Adrenal gland (tissue), 12 donors: ENCODE measurements around the gene AUNIP. TPM values are rescaled to one million over a fixed set of nuclear protein-coding genes. Genes with fewer than 3 reads are reported as not detected.
"Not testable (repeated sequence)": the region's sequence is repeated elsewhere in the genome, so short reads cannot be mapped to it uniquely, and the experiment has no call there.

Source experiments
- DNase-seq, 7 donors: peaks; one replicate each; pipeline ENCODE4 v3.0.0-alpha.2; 2019 to 2020
- H3K27ac ChIP-seq, 5 donors: fragments of 200-600 bp; sonication (generic) in 4 of 5; 1 replicate in 3 of 5; 2 replicates in 2 of 5; pipeline versions ENCODE4 v1.5.1 to v1.8.0; 2016 to 2020; ENCODE audit warnings: mild to moderate bottlenecking in 1 of 5
- H3K27me3 ChIP-seq: fragments of 200-600 bp; 2 replicates; pipeline ENCODE4 v1.8.0; 2021
- H3K36me3 ChIP-seq, 2 donors: fragments of 200-600 bp; replicated peaks in 1 of 2; 1 replicate in 1 of 2; 2 replicates in 1 of 2; pipeline versions ENCODE4 v1.5.1 to v1.8.0; 2018 to 2022
- H3K4me1 ChIP-seq, 2 donors: fragments of 200-600 bp; replicated peaks in 1 of 2; 1 replicate in 1 of 2; 2 replicates in 1 of 2; pipeline versions ENCODE4 v1.5.1 to v1.8.0; 2018 to 2021
- H3K4me3 ChIP-seq, 4 donors: fragments of 200-600 bp; sonication (generic) in 3 of 4; one replicate each; pipeline ENCODE4 v1.5.1; 2016 to 2018
- H3K9me3 ChIP-seq, 3 donors: fragments of 200-600 bp; sonication (generic) in 1 of 3; replicated peaks in 1 of 3; 1 replicate in 2 of 3; 2 replicates in 1 of 3; pipeline versions ENCODE4 v1.5.1 to v1.8.0; 2016 to 2021
- CTCF ChIP-seq, 6 experiments: fragments of 450-650 bp in 4 of 6; fragments of 200-600 bp in 2 of 6; sonication (generic) in 1 of 6; IDR thresholded peaks; 1 replicate in 5 of 6; 2 replicates in 1 of 6; pipeline versions ENCODE4 v1.5.1 to v1.8.0; 2016 to 2021; ENCODE audit warnings: antibody characterized with exemption in 6 of 6, mild to moderate bottlenecking in 2 of 6, moderate library complexity in 1 of 6
- POLR2A ChIP-seq, 2 donors: fragments of 450-650 bp; IDR thresholded peaks; one replicate each; pipeline ENCODE4 v1.6.1; 2017; ENCODE audit warnings: antibody characterized with exemption in 2 of 2, mild to moderate bottlenecking in 2 of 2, moderate library complexity in 1 of 2
- WGBS, 4 donors: extraction: QIAGEN DNeasy Blood & Tissue Kit in 2 of 4; methylation state at CpG; one replicate each; pipeline versions ENCODE4 v1.1.5 to v1.1.7; 2013 to 2017; 5-methylcytosine and 5-hydroxymethylcytosine counted together
- intact Hi-C, 2 donors: fragments of 100-400 bp; cut with DNase I; formaldehyde crosslinking; loops; one replicate each; pipeline versions ENCODE4 v1.14.1 to v1.15.0; 2022 to 2023
- polyA plus RNA-seq, 3 donors: library from polyadenylated mRNA; stranded (reverse); fragments of 200-250 nt in 2 of 3; fragments of 350-450 nt in 1 of 3; fragmentation: Illumina TruSeq in 1 of 3; extraction: RNeasy Lipid Tissue Mini Kit (QIAGEN cat#74804) in 1 of 3; gene quantifications; one replicate each; pipeline ENCODE4 v1.2.3, GENCODE V29; 2013 to 2014
- total RNA-seq, 9 donors: library from RNA; depleted of rRNA in 4 of 9; stranded (reverse); fragments of >200 nt in 4 of 9; fragments of 120-200 nt in 1 of 9; fragmentation: NEBNext Ultra II Directional in 1 of 9; extraction: Animal tissue kit (Norgen Biotek cat#: 25700) in 1 of 9; gene quantifications; one replicate each; pipeline versions ENCODE4 v1.1.0 to v1.2.4, GENCODE V29; 2013 to 2023
- donor health status: healthy with polysubstance abuse.
- donor health status: Bipolar disorder and iron deficiency.
- donor health status: DM: yes; HTN: yes; CAD: no.
- donor health status: DM: no; HTN: no; CAD: no.
- donor health status: DM: no; HTN: no; CAD: no.
- donor health status: DM: yes; HTN: yes; CAD: no.

Gene AUNIP
- total and polyA plus RNA-seq, 12 donors = 0.24 to 3.4 (median 0.78) TPM

DNA sequence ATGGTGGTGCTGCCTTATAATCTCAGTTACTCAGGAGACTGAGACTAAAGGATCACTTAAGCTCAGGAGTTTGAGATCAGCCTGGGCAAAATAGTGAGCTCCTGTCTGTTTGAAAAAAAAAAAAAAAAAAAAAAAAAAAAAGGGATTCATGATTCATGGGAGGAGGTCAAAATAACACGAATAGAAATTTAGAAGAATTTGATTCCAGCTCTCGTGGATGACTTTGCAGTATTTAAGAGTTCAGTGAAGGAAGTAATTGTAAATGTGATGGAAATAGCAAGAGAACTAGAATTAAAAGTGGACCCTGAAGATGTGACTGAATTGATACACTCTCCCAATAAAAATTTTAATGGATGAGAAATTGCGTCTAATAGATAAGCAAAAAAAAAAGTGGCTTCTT is 15.8 kb downstream of the AUNIP start:
- Histone ChIP-seq H3K4me1 (no peaks in the 10 kb centered on the region), H3K9me3 (no peaks in the 10 kb centered on the region), H3K4me3 (no peak overlapping the region), H3K27me3 (no peaks in the 10 kb centered on the region), H3K36me3 (no peaks in the 10 kb centered on the region), H3K27ac (no peak overlapping the region)
- 58 to 66% (median 63%) methylated on average over 3 of the region's 3 CpGs for WGBS, 4 donors
- no peak for DNase-seq
- no peak for TF ChIP-seq CTCF (IDR thresholded peaks at IDR 0.05)
- no peak for TF ChIP-seq POLR2A (IDR thresholded peaks at IDR 0.05)
- intact Hi-C loops = no loop called here

DNA sequence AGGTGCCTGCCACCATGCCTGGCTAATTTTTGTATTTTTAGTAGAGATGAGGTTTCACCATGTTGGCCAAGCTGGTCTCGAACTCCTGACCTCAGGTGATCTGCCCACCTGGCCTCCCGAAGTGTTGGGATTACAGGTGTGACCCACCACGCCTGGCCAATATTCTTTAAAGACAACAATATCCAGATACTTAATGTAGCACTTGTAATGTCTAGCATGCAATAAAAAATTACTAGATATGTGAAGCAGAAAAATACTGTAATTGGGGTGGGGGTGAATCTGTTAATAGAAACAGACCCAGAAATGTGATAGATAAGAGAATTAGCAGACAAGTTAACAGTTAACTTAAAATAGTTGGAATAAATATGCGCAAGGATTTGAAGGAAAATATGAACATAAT is 19.4 kb downstream of the AUNIP start:
- intact Hi-C loops, DNase-seq, H3K27ac ChIP-seq, H3K9me3 ChIP-seq, H3K4me3 ChIP-seq, H3K27me3 ChIP-seq, H3K36me3 ChIP-seq: not testable (repeated sequence)
- H3K4me1 ChIP-seq = peaks cover 6 to 18% of the 10 kb centered on the region in 2 donors
- 95 to 97% (median 96%) methylated on average over 4 of the region's 4 CpGs for WGBS, 4 donors

DNA sequence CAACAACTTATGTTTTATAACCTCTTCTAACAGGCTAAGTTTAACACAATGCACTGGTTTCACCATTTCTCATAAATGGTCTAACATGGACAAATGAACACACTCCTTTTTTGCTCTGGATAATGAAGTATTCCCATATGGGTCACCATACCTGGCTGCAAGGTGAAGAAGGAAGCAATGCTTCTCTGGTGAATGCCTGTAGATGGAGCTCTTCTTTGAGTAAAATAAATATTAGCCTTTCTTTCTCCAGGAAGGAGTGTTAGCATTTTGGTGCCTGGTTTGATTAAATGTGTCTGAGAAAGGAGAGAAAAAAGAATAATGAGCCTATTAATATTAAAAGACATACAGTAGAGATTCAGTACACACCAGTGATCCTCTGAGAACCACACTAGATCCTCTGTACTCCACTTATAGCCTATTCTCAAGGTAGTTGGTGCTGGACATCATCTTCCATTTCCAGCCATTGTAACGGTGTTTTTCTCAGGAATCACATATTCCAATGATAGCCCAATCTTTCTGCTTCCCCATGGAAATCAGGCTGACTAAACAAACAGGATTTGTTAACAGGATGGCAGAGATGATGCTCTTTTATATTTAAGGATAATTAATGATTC is 21.9 kb downstream of the AUNIP start:
- no peak for TF ChIP-seq POLR2A (IDR thresholded peaks at IDR 0.05)
- TF ChIP-seq CTCF (IDR thresholded peaks at IDR 0.05) = peak in 4 of 6 experiments; percentile 8 to 21 (median 20)
- Histone ChIP-seq H3K4me3 (no peak overlapping the region), H3K4me1 (peaks cover 18 to 41% of the 10 kb centered on the region in 2 donors), H3K9me3 (no peaks in the 10 kb centered on the region), H3K27ac (no peak overlapping the region), H3K27me3 (no peaks in the 10 kb centered on the region), H3K36me3 (peaks cover 0 to 18% of the 10 kb centered on the region in 2 donors)
- intact Hi-C loops = no loop called here
- DNase-seq = no peak
- 88 to 94% (median 90%) methylated on average over 1 of the region's 1 CpG for WGBS, 4 donors

- 62 to 67% (median 63%) methylated on average over 3 of the region's 3 CpGs for WGBS, 4 donors
- intact Hi-C loops = no loop called here
Measured at GRCh38 chr1:25836695-25837094, 22.6 kb downstream of the AUNIP start.

More at GRCh38 chr1:25836695-25837094, 22.6 kb downstream of the AUNIP start:
- peaks cover 24 to 47% of the 10 kb centered on the region in 2 donors for H3K4me1 ChIP-seq
- no peaks in the 10 kb centered on the region for H3K27me3 ChIP-seq
- TF ChIP-seq CTCF (IDR thresholded peaks at IDR 0.05) (no peak), POLR2A (IDR thresholded peaks at IDR 0.05) (no peak)
- H3K36me3 ChIP-seq = peaks cover 0 to 25% of the 10 kb centered on the region in 2 donors
- H3K4me3 ChIP-seq = no peak overlapping the region
- no peak for DNase-seq
- H3K9me3 ChIP-seq = no peaks in the 10 kb centered on the region
- H3K27ac ChIP-seq = no peak overlapping the region
